ENCODE results near the gene SPDEF.

Gene SPDEF

DNA sequence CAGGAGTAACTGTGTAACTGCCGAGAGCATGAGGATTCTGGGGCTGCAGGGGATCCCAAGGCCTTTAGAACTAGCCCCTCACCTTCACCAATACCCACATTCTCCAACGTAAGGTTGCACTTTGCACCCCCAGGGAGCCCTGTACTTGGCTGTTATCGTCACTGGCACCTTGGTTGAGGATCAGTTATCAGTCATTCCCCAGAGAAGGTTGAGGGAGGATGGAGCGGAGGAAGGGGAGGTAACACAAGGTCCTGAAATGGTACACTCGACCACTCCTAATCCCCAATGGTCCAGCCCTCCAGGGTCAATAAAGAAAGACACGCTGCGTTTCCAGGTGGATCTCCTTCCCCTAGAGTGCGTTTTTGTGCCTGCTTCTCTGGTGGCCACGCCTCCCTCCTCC is 1.1 kb upstream of the SPDEF start:
- H3K27me3 ChIP-seq (ENCODE audit: insufficient read depth, poor library complexity, severe bottlenecking): no peaks in the 10 kb centered on the region
- TF ChIP-seq, protein P1, sequence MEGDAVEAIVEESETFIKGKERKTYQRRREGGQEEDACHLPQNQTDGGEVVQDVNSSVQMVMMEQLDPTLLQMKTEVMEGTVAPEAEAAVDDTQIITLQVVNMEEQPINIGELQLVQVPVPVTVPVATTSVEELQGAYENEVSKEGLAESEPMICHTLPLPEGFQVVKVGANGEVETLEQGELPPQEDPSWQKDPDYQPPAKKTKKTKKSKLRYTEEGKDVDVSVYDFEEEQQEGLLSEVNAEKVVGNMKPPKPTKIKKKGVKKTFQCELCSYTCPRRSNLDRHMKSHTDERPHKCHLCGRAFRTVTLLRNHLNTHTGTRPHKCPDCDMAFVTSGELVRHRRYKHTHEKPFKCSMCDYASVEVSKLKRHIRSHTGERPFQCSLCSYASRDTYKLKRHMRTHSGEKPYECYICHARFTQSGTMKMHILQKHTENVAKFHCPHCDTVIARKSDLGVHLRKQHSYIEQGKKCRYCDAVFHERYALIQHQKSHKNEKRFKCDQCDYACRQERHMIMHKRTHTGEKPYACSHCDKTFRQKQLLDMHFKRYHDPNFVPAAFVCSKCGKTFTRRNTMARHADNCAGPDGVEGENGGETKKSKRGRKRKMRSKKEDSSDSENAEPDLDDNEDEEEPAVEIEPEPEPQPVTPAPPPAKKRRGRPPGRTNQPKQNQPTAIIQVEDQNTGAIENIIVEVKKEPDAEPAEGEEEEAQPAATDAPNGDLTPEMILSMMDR (IDR thresholded peaks at IDR 0.05; ENCODE audit: poor library complexity, severe bottlenecking): no peak
- H3K27ac ChIP-seq (ENCODE audit: poor library complexity, severe bottlenecking): no peak overlapping the region
- peaks cover 14% of the 10 kb centered on the region for H3K4me1 ChIP-seq (ENCODE audit: insufficient read depth, poor library complexity, severe bottlenecking)
- peaks cover 5% of the 10 kb centered on the region for H3K9me3 ChIP-seq (ENCODE audit: severe bottlenecking)
- no peak overlapping the region for H3K4me3 ChIP-seq (ENCODE audit: severe bottlenecking)
- ATAC-seq (ENCODE audit: low read depth) (no peak), DNase-seq (ENCODE audit: low spot score) (no peak)
- H3K36me3 ChIP-seq (ENCODE audit: low read depth): no peaks in the 10 kb centered on the region

DNA sequence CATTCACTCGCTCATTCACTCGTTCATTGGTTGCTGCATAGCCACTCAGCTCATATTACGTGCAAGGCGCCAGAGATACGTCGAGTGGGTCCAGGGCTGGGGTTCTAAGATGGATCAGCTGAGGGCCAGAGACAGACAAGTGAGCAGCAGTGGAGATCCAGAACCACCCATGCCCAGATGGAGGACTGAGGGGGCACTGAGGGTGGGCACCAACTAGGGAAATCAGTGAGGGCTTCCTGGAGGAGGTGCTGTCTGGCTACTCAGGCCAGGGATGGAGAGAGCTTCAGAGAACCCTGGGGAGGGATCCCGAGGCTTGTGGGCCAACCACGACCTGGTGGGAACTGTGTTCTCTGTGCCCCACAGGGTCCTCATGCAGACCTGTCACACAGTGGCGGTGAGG is 364 bp upstream of the SPDEF start:
- ATAC-seq (ENCODE audit: low read depth) (no peak), DNase-seq (ENCODE audit: low spot score) (no peak)
- no peaks in the 10 kb centered on the region for H3K27me3 ChIP-seq (ENCODE audit: insufficient read depth, poor library complexity, severe bottlenecking)
- peaks cover 14% of the 10 kb centered on the region for H3K4me1 ChIP-seq (ENCODE audit: insufficient read depth, poor library complexity, severe bottlenecking)
- H3K27ac ChIP-seq (ENCODE audit: poor library complexity, severe bottlenecking): peak overlapping the region; percentile 26
- peaks cover 5% of the 10 kb centered on the region for H3K9me3 ChIP-seq (ENCODE audit: severe bottlenecking)
- H3K36me3 ChIP-seq (ENCODE audit: low read depth): no peaks in the 10 kb centered on the region
- TF ChIP-seq, protein P1 (IDR thresholded peaks at IDR 0.05; ENCODE audit: poor library complexity, severe bottlenecking): no peak
- no peak overlapping the region for H3K4me3 ChIP-seq (ENCODE audit: severe bottlenecking)

- no peaks in the 10 kb centered on the region for H3K27me3 ChIP-seq (ENCODE audit: insufficient read depth, poor library complexity, severe bottlenecking)
- TF ChIP-seq, protein P1 (IDR thresholded peaks at IDR 0.05; ENCODE audit: poor library complexity, severe bottlenecking): no peak
- H3K27ac ChIP-seq (ENCODE audit: poor library complexity, severe bottlenecking): peak overlapping the region; percentile 26
- DNase-seq (ENCODE audit: low spot score) (no peak), ATAC-seq (ENCODE audit: low read depth) (no peak)
- H3K36me3 ChIP-seq (ENCODE audit: low read depth): no peaks in the 10 kb centered on the region
- peak overlapping the region; percentile 4 for H3K4me3 ChIP-seq (ENCODE audit: severe bottlenecking)
- H3K4me1 ChIP-seq (ENCODE audit: insufficient read depth, poor library complexity, severe bottlenecking): peaks cover 14% of the 10 kb centered on the region
- H3K9me3 ChIP-seq (ENCODE audit: severe bottlenecking): peaks cover 5% of the 10 kb centered on the region
Measured at GRCh38 chr6:34555328-34555727, 801 bp downstream of the SPDEF start.

- Histone ChIP-seq H3K27ac (ENCODE audit: poor library complexity, severe bottlenecking) (peak overlapping the region; percentile 26), H3K9me3 (ENCODE audit: severe bottlenecking) (peaks cover 5% of the 10 kb centered on the region), H3K27me3 (ENCODE audit: insufficient read depth, poor library complexity, severe bottlenecking) (no peaks in the 10 kb centered on the region), H3K4me3 (ENCODE audit: severe bottlenecking) (no peak overlapping the region), H3K4me1 (ENCODE audit: insufficient read depth, poor library complexity, severe bottlenecking) (peaks cover 14% of the 10 kb centered on the region), H3K36me3 (ENCODE audit: low read depth) (no peaks in the 10 kb centered on the region)
- no peak for DNase-seq (ENCODE audit: low spot score)
- TF ChIP-seq, protein P1 (IDR thresholded peaks at IDR 0.05; ENCODE audit: poor library complexity, severe bottlenecking): no peak
- no peak for ATAC-seq (ENCODE audit: low read depth)
Measured at GRCh38 chr6:34555007-34555322, 1.2 kb downstream of the SPDEF start.

DNA sequence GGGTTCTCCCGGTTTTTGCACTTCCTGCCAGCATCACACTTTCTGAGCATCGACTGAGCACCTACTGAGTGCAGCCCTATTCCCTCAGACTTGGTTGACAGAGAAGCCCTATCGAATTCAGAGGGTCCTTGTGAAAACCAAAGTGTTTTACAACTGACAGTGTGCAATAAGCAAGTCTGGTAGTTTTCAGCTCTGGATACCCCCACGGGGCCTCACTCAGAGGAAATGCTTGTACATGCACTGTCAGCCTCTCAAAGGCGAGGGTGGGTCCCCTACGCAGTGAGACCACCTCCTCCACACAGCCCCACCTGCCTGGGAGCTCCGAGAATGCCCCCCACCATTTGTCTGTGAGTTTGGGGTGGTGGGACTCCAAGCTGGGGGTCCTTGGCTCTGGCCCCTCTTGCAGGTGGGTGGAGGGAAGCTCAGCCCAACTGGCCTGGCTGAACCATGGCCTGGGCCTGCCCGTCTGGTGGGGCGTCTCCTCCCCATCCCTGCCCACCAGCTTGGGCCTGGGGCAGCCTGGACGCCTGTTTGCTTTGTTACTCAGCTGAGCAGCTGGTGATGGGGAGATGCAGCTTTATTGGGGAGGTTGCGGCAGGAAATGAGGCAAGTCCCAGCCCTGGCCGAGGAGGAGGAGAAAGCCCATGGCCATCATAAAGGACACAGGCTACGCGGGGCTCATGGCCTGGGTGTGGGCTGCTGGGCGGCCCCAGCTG is 1.7 kb downstream of the SPDEF start:
- ATAC-seq (ENCODE audit: low read depth): peak; percentile 19; the same call in 2 of the 3 replicates
- DNase-seq (ENCODE audit: low spot score): no peak
- peak overlapping the region; percentile 26 for H3K27ac ChIP-seq (ENCODE audit: poor library complexity, severe bottlenecking)
- peaks cover 17% of the 10 kb centered on the region for H3K4me1 ChIP-seq (ENCODE audit: insufficient read depth, poor library complexity, severe bottlenecking)
- H3K4me3 ChIP-seq (ENCODE audit: severe bottlenecking): no peak overlapping the region
- H3K27me3 ChIP-seq (ENCODE audit: insufficient read depth, poor library complexity, severe bottlenecking): no peaks in the 10 kb centered on the region
- TF ChIP-seq, protein P1 (IDR thresholded peaks at IDR 0.05; ENCODE audit: poor library complexity, severe bottlenecking): no peak
- H3K9me3 ChIP-seq (ENCODE audit: severe bottlenecking): peaks cover 5% of the 10 kb centered on the region
- H3K36me3 ChIP-seq (ENCODE audit: low read depth): no peaks in the 10 kb centered on the region
